Kidney (tissue), 14 donors: ENCODE measurements around the gene GDF2. TPM values are rescaled to one million over a fixed set of nuclear protein-coding genes. Genes with fewer than 3 reads are reported as not detected.

Experiments
- DNase-seq, 5 donors: peaks; one replicate each; pipeline ENCODE4 v3.0.0-alpha.2; 2013 to 2020
- FAIRE-seq: peaks from 2 replicates; lab custom pipeline; 2012; peaks lifted over from hg19 to GRCh38; lab: Jason Lieb, UNC
- H3K27ac ChIP-seq, 2 donors: one replicate each; pipeline ENCODE4 v1.7.0; 2013; ENCODE audit warnings: low read depth in 2 of 2, low read length in 2 of 2, inconsistent platforms in 1 of 2
- H3K27me3 ChIP-seq: one replicate; pipeline ENCODE4 v1.7.1; 2013; ENCODE audit warnings: low read length, inconsistent platforms; ENCODE audit not compliant: control insufficient read depth, insufficient read depth
- H3K36me3 ChIP-seq, 3 donors: one replicate each; pipeline versions ENCODE4 v1.7.0 to v1.7.1; 2013; ENCODE audit warnings: low read length in 3 of 3, control low read depth in 1 of 3, inconsistent platforms in 1 of 3; ENCODE audit not compliant: insufficient read depth in 3 of 3, control insufficient read depth in 2 of 3
- H3K4me1 ChIP-seq, 3 donors: one replicate each; pipeline versions ENCODE4 v1.7.0 to v1.7.1; 2013; ENCODE audit warnings: low read length in 3 of 3, inconsistent platforms in 1 of 3, low read depth in 1 of 3; ENCODE audit not compliant: control insufficient read depth in 2 of 3, insufficient read depth in 2 of 3
- H3K4me3 ChIP-seq, 3 donors: one replicate each; pipeline versions ENCODE4 v1.7.0 to v1.8.1; 2013; ENCODE audit warnings: low read length in 3 of 3, control low read depth in 1 of 3, inconsistent platforms in 1 of 3
- H3K9ac ChIP-seq, 3 donors: one replicate each; pipeline versions ENCODE4 v1.7.0 to v1.7.1; 2013; ENCODE audit warnings: low read length in 3 of 3, control low read depth in 1 of 3, inconsistent platforms in 1 of 3
- H3K9me3 ChIP-seq, 3 donors: one replicate each; pipeline versions ENCODE4 v1.7.0 to v1.7.1; 2013; ENCODE audit warnings: low read length in 3 of 3, control low read depth in 1 of 3, inconsistent platforms in 1 of 3; ENCODE audit not compliant: control insufficient read depth in 2 of 3, insufficient read depth in 1 of 3
- CTCF ChIP-seq: IDR thresholded peaks from 3 replicates; pipeline ENCODE4 v1.5.1; 2012; ENCODE audit warnings: mild to moderate bottlenecking, moderate library complexity, borderline replicate concordance; ENCODE audit not compliant: insufficient read depth; ENCODE audit errors: extremely low read depth
- intact Hi-C: fragments of 100-400 bp; cut with DNase I; formaldehyde crosslinking; loops from one replicate; pipeline ENCODE4 v1.11.1; 2022
- polyA plus RNA-seq: library from polyadenylated mRNA; stranded (reverse); fragments of 350-450 nt; fragmentation: Illumina TruSeq; extraction: RNeasy Lipid Tissue Mini Kit (QIAGEN cat#74804); gene quantifications from one replicate; pipeline ENCODE4 v1.2.3, GENCODE V29; 2014; ENCODE audit warnings: low read depth, low replicate concordance; ENCODE audit not compliant: insufficient read depth
- total RNA-seq: library from RNA; stranded (reverse); fragmentation: NEBNext Ultra II Directional; extraction: Animal tissue kit (Norgen Biotek cat#: 25700); gene quantifications from one replicate; pipeline ENCODE4 v1.2.1, GENCODE V29; 2021
- donor health status: control.
- donor health status: control.
- donor health status: control.
- donor health status: control.
- donor health status: control.
- donor health status: DM: yes; HTN: yes; CAD: no.
- donor health status: Normal renal cell carcinoma (clear cell type).

GDF2 gene
- total and polyA plus RNA-seq, 2 donors from 2014 or later = not detected

- intact Hi-C loops = no loop called here
- Histone ChIP-seq H3K4me3 (no peak overlapping the region), H3K27me3 (no peaks in the 10 kb centered on the region), H3K27ac (no peak overlapping the region), H3K4me1 (no peaks in the 10 kb centered on the region), H3K9me3 (no peaks in the 10 kb centered on the region), H3K9ac (no peak overlapping the region), H3K36me3 (no peaks in the 10 kb centered on the region)
- FAIRE-seq = no peak
- DNase-seq = peak in 1 of 5 donors; percentile 15
- TF ChIP-seq CTCF = no peak
Observed at GRCh38 chr10:47323636-47324296, 1.5 kb downstream of the GDF2 start.

- Histone ChIP-seq H3K27ac (no peak overlapping the region), H3K4me1 (peaks cover 0 to 3% (median 0%) of the 10 kb centered on the region in 3 donors), H3K9me3 (no peaks in the 10 kb centered on the region), H3K27me3 (no peaks in the 10 kb centered on the region), H3K4me3 (no peak overlapping the region), H3K36me3 (no peaks in the 10 kb centered on the region), H3K9ac (no peak overlapping the region)
- intact Hi-C loops = no loop called here
- FAIRE-seq (no peak), DNase-seq (peak in 1 of 5 donors; percentile 49)
- no peak for TF ChIP-seq CTCF
Observed at GRCh38 chr10:47325303-47326291, 3.3 kb downstream of the GDF2 start.

GRCh38 chr10:47326306-47326926 is 4.2 kb downstream of the GDF2 start:
- Histone ChIP-seq H3K27ac (no peak overlapping the region), H3K9me3 (no peaks in the 10 kb centered on the region), H3K36me3 (no peaks in the 10 kb centered on the region), H3K4me3 (no peak overlapping the region), H3K9ac (no peak overlapping the region), H3K27me3 (no peaks in the 10 kb centered on the region), H3K4me1 (peaks cover 0 to 4% (median 0%) of the 10 kb centered on the region in 3 donors)
- TF ChIP-seq CTCF = no peak
- intact Hi-C loops = no loop called here
- no peak for FAIRE-seq
- DNase-seq = peak in 1 of 5 donors; percentile 40
